Liver (tissue), 9 donors: ENCODE results near the gene MORN3. TPM values are rescaled to one million over a fixed set of nuclear protein-coding genes. Genes with fewer than 3 reads are reported as not detected.

ENCODE experiments used
- DNase-seq: peaks from one replicate; pipeline ENCODE4 v3.0.0-alpha.2; 2017; ENCODE audit warnings: low spot score
- H3K27ac ChIP-seq, 2 donors: one replicate each; pipeline ENCODE4 v1.7.0; 2013; ENCODE audit warnings: inconsistent platforms in 2 of 2, low read length in 2 of 2, control low read depth in 1 of 2, low read depth in 1 of 2, mild to moderate bottlenecking in 1 of 2
- H3K27me3 ChIP-seq, 4 donors: one replicate each; pipeline versions ENCODE4 v1.6.1 to v1.7.0; 2013; ENCODE audit warnings: low read length in 3 of 4, inconsistent platforms in 1 of 4, mild to moderate bottlenecking in 1 of 4, moderate library complexity in 1 of 4; ENCODE audit not compliant: control insufficient read depth in 4 of 4, insufficient read depth in 4 of 4
- H3K36me3 ChIP-seq, 4 donors: one replicate each; pipeline versions ENCODE4 v1.6.1 to v1.7.0; 2013; ENCODE audit warnings: low read length in 3 of 4, mild to moderate bottlenecking in 3 of 4, low read depth in 1 of 4, moderate library complexity in 1 of 4; ENCODE audit not compliant: control insufficient read depth in 4 of 4, insufficient read depth in 3 of 4
- H3K4me1 ChIP-seq, 4 donors: one replicate each; pipeline versions ENCODE4 v1.6.1 to v1.7.0; 2013; ENCODE audit warnings: low read length in 3 of 4, mild to moderate bottlenecking in 3 of 4, moderate library complexity in 1 of 4; ENCODE audit not compliant: control insufficient read depth in 4 of 4, insufficient read depth in 4 of 4
- H3K4me3 ChIP-seq, 3 donors: one replicate each; pipeline versions ENCODE4 v1.6.1 to v1.7.0; 2013; ENCODE audit warnings: low read length in 3 of 3, control low read depth in 1 of 3, low read depth in 1 of 3, mild to moderate bottlenecking in 1 of 3
- H3K9ac ChIP-seq, 2 donors: one replicate each; pipeline ENCODE4 v1.7.0; 2013; ENCODE audit warnings: low read length in 2 of 2, mild to moderate bottlenecking in 2 of 2, moderate library complexity in 2 of 2, control low read depth in 1 of 2, low read depth in 1 of 2
- H3K9me3 ChIP-seq, 4 donors: one replicate each; pipeline versions ENCODE4 v1.6.1 to v1.7.0; 2013; ENCODE audit warnings: low read length in 3 of 4; ENCODE audit not compliant: control insufficient read depth in 4 of 4
- EGR1 ChIP-seq, 2 donors: IDR thresholded peaks; 2 replicates each; pipeline ENCODE4 v1.6.1; 2016 to 2018; ENCODE audit warnings: antibody characterized with exemption in 2 of 2, low read depth in 2 of 2
- FOXA1 ChIP-seq: IDR thresholded peaks from 2 replicates; pipeline ENCODE4 v1.6.1; 2016; ENCODE audit warnings: antibody characterized with exemption
- FOXA2 ChIP-seq: IDR thresholded peaks from 2 replicates; pipeline ENCODE4 v1.6.1; 2016; ENCODE audit warnings: antibody characterized with exemption
- GABPA ChIP-seq, 2 donors: IDR thresholded peaks in 1 of 2; conservative IDR thresholded peaks in 1 of 2; 2 replicates each; pipeline ENCODE4 v1.6.1; 2016; ENCODE audit warnings: antibody characterized with exemption in 2 of 2, mild to moderate bottlenecking in 1 of 2, moderate library complexity in 1 of 2
- HNF4A ChIP-seq, 2 donors: conservative IDR thresholded peaks; 2 replicates each; pipeline ENCODE4 v1.6.1; 2016; ENCODE audit warnings: antibody characterized with exemption in 2 of 2, mild to moderate bottlenecking in 2 of 2
- HNF4G ChIP-seq: IDR thresholded peaks from 2 replicates; pipeline ENCODE4 v1.6.1; 2016; ENCODE audit warnings: antibody characterized with exemption
- JUND ChIP-seq, 2 donors: IDR thresholded peaks; 2 replicates each; pipeline ENCODE4 v1.6.1; 2016; ENCODE audit warnings: antibody characterized with exemption in 2 of 2
- MAX ChIP-seq: IDR thresholded peaks from 2 replicates; pipeline ENCODE4 v1.6.1; 2016; ENCODE audit warnings: antibody characterized with exemption
- NR2F2 ChIP-seq: IDR thresholded peaks from 2 replicates; pipeline ENCODE4 v1.6.1; 2016; ENCODE audit warnings: antibody characterized with exemption
- RAD21 ChIP-seq, 2 donors: IDR thresholded peaks; 2 replicates each; pipeline ENCODE4 v1.6.1; 2016; ENCODE audit warnings: antibody characterized with exemption in 2 of 2, mild to moderate bottlenecking in 2 of 2
- SP1 ChIP-seq: IDR thresholded peaks from 2 replicates; pipeline ENCODE4 v1.6.1; 2018; ENCODE audit warnings: antibody characterized with exemption, mild to moderate bottlenecking
- TAF1 ChIP-seq: conservative IDR thresholded peaks from 2 replicates; pipeline ENCODE4 v1.6.1; 2016; ENCODE audit warnings: antibody characterized with exemption, mild to moderate bottlenecking
- YY1 ChIP-seq: IDR thresholded peaks from 2 replicates; pipeline ENCODE4 v1.6.1; 2016; ENCODE audit warnings: antibody characterized with exemption, mild to moderate bottlenecking
- WGBS: extraction: QIAGEN DNeasy Blood & Tissue Kit; methylation state at CpG from one replicate; pipeline ENCODE4 v1.1.7; 2013; 5-methylcytosine and 5-hydroxymethylcytosine counted together
- polyA plus RNA-seq, 2 donors: library from polyadenylated mRNA; stranded (reverse) in 1 of 2; unstranded in 1 of 2; fragments of 200-250 nt in 1 of 2; fragments of >200 nt in 1 of 2; fragmentation: Nextera tagmentation in 1 of 2; extraction: Ambion mirVana in 1 of 2; gene quantifications; one replicate each; pipeline versions ENCODE4 v1.2.1 to v1.2.3, GENCODE V29; 2013 to 2015
- total RNA-seq, 2 donors: library from RNA; depleted of rRNA; stranded (reverse); fragments of >200 nt; gene quantifications; one replicate each; pipeline ENCODE4 v1.2.3, GENCODE V29; 2014
- TF ChIP-seq, protein P1 (sequence below): IDR thresholded peaks from 2 replicates; pipeline ENCODE4 v1.6.1; 2016; ENCODE audit warnings: antibody characterized with exemption
- TF ChIP-seq, protein P2 (sequence below): IDR thresholded peaks from 2 replicates; pipeline ENCODE4 v1.6.1; 2016; ENCODE audit warnings: antibody characterized with exemption
- TF ChIP-seq, protein P3 (sequence below): fragments of 150-350 bp; IDR thresholded peaks from 2 replicates; pipeline ENCODE4 v1.5.1; 2017; ENCODE audit warnings: improper control_type of control experiment, low read depth, low read length; ENCODE audit not compliant: missing input control
- donor health status: healthy.
- donor health status: healthy.
- donor health status: healthy.
- donor health status: healthy.
- donor health status: healthy.

The MORN3 gene
- total and polyA plus RNA-seq, 4 donors: 0.05 to 0.13 (median 0.07) TPM

DNA sequence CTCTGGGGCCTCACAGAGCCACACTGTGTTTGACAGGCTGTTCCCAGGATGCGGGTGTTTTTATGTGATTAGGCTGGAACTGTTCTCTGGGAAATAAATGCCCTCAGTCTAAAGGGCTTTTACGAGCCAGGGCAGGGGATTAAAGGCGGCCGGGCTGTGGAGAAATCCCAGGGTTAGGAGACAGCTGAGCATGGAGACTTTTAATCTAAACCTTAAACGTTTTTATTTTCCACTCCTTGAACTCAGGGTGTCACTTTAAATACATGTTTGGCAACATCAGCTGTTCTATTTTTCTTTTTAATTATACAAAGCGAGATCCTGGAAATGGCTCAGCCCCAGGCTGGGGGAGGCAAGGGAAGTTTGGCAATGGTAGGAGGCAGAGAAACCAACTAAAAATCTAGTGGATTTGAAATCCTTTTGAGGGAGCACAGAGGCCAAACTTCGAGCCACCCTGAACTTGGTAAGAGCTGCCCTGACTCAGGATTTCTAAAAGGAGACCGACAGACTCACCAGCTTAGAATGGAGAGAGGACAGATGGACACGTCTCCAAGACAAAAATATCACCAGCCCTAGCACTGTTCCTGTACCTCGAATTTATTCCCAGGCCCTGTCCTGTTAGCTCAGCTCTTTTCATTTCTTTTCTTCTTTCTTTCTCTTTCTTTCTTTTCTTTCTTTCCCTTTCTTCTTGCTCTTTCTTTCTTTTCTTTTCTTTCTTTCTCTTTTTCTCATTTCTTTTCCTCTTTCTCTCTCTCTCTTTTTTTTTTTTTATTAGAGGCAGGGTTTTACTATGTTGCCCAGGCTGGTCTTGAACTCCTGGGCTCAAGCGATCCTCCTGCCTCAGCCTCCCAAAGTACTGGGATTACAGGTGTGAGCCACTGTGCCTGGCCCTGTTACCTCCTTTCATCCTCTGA is 59.0 kb downstream of the MORN3 start:
- Histone ChIP-seq H3K4me1 (no peaks in the 10 kb centered on the region), H3K27me3 (no peaks in the 10 kb centered on the region), H3K9ac (no peak overlapping the region), H3K27ac (no peak overlapping the region), H3K4me3 (no peak overlapping the region), H3K9me3 (no peaks in the 10 kb centered on the region), H3K36me3 (no peaks in the 10 kb centered on the region)
- TF ChIP-seq, protein P1, sequence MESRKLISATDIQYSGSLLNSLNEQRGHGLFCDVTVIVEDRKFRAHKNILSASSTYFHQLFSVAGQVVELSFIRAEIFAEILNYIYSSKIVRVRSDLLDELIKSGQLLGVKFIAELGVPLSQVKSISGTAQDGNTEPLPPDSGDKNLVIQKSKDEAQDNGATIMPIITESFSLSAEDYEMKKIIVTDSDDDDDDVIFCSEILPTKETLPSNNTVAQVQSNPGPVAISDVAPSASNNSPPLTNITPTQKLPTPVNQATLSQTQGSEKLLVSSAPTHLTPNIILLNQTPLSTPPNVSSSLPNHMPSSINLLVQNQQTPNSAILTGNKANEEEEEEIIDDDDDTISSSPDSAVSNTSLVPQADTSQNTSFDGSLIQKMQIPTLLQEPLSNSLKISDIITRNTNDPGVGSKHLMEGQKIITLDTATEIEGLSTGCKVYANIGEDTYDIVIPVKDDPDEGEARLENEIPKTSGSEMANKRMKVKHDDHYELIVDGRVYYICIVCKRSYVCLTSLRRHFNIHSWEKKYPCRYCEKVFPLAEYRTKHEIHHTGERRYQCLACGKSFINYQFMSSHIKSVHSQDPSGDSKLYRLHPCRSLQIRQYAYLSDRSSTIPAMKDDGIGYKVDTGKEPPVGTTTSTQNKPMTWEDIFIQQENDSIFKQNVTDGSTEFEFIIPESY: no peak
- peak; percentile 13 for TF ChIP-seq SP1
- no peak for TF ChIP-seq MAX
- TF ChIP-seq, protein P2, sequence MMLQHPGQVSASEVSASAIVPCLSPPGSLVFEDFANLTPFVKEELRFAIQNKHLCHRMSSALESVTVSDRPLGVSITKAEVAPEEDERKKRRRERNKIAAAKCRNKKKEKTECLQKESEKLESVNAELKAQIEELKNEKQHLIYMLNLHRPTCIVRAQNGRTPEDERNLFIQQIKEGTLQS: no peak
- TF ChIP-seq RAD21 (IDR thresholded peaks at IDR 0.05): no peak
- TF ChIP-seq, protein P3, sequence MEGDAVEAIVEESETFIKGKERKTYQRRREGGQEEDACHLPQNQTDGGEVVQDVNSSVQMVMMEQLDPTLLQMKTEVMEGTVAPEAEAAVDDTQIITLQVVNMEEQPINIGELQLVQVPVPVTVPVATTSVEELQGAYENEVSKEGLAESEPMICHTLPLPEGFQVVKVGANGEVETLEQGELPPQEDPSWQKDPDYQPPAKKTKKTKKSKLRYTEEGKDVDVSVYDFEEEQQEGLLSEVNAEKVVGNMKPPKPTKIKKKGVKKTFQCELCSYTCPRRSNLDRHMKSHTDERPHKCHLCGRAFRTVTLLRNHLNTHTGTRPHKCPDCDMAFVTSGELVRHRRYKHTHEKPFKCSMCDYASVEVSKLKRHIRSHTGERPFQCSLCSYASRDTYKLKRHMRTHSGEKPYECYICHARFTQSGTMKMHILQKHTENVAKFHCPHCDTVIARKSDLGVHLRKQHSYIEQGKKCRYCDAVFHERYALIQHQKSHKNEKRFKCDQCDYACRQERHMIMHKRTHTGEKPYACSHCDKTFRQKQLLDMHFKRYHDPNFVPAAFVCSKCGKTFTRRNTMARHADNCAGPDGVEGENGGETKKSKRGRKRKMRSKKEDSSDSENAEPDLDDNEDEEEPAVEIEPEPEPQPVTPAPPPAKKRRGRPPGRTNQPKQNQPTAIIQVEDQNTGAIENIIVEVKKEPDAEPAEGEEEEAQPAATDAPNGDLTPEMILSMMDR: no peak
- TF ChIP-seq YY1: no peak
- no peak for TF ChIP-seq HNF4G
- TF ChIP-seq TAF1: no peak
- peak; percentile 31 to 42 for TF ChIP-seq HNF4A (conservative IDR thresholded peaks at IDR 0.05)
- WGBS: 54% methylated on average over 11 of the region's 11 CpGs
- DNase-seq: no peak

- Histone ChIP-seq H3K36me3 (no peaks in the 10 kb centered on the region), H3K9ac (no peak overlapping the region), H3K4me1 (no peaks in the 10 kb centered on the region), H3K4me3 (no peak overlapping the region), H3K27me3 (no peaks in the 10 kb centered on the region), H3K27ac (no peak overlapping the region), H3K9me3 (no peaks in the 10 kb centered on the region)
- no peak for DNase-seq
- TF ChIP-seq FOXA1 (no peak), HNF4A (conservative IDR thresholded peaks at IDR 0.05) (no peak)
- WGBS: 93% methylated on average over 6 of the region's 6 CpGs
These were observed 61.2 kb downstream of the MORN3 start for GRCh38 chr12:121608301-121608700.

- no peak for DNase-seq
- Histone ChIP-seq H3K9ac (no peak overlapping the region), H3K4me1 (no peaks in the 10 kb centered on the region), H3K9me3 (no peaks in the 10 kb centered on the region), H3K36me3 (no peaks in the 10 kb centered on the region), H3K4me3 (no peak overlapping the region), H3K27me3 (no peaks in the 10 kb centered on the region), H3K27ac (no peak overlapping the region)
- TF ChIP-seq FOXA2 (no peak), YY1 (no peak), MAX (no peak), SP1 (no peak), HNF4A (conservative IDR thresholded peaks at IDR 0.05) (no peak), NR2F2 (no peak), EGR1 (IDR thresholded peaks at IDR 0.05; ENCODE audit: low read depth in 2 of 2) (no peak), GABPA (IDR thresholded peaks at IDR 0.05 in 1 of 2, conservative IDR thresholded peaks at IDR 0.05 in 1 of 2) (no peak), TAF1 (no peak), RAD21 (IDR thresholded peaks at IDR 0.05) (no peak), JUND (IDR thresholded peaks at IDR 0.05) (no peak), HNF4G (no peak)
- TF ChIP-seq, protein P2: no peak
- TF ChIP-seq, protein P1: no peak
- WGBS: 97% methylated on average over 6 of the region's 6 CpGs
These were observed 65.9 kb downstream of the MORN3 start for GRCh38 chr12:121603581-121603980.
